ENCODE measurements around the gene RFNG. TPM values are rescaled to one million over a fixed set of nuclear protein-coding genes. Genes with fewer than 3 reads are reported as not detected.

RFNG gene
- total RNA-seq, 2 experiments from 2014 or later = 26.3 to 28.4 TPM

- H3K27me3 Mint-ChIP-seq = peaks cover 2% of the 10 kb centered on the region
- H3K4me1 Mint-ChIP-seq = no peaks in the 10 kb centered on the region
- no peak for DNase-seq
- H3K4me3 Mint-ChIP-seq = no peak overlapping the region
- H3K9me3 Mint-ChIP-seq = no peaks in the 10 kb centered on the region
- ChIA-PET POLR2A (interaction anchor here (1.3 to 3.0 kb wide), 2 partner anchors 9 to 12 kb away, joined by 3 to 14 read pairs; no protein-coding TSS in a partner anchor), CTCF (no interaction called here)
- H3K27ac Mint-ChIP-seq = no peak overlapping the region
- H3K36me3 Mint-ChIP-seq (ENCODE audit: low read depth) = peaks cover 27% of the 10 kb centered on the region
These were observed 26.8 kb upstream of the RFNG start for GRCh38 chr17:82078433-82078832.

GRCh38 chr17:82077617-82078358, 26.2 kb upstream of the RFNG start:
- DNase-seq = no peak
- Mint-ChIP-seq H3K36me3 (ENCODE audit: low read depth) (peaks cover 22% of the 10 kb centered on the region), H3K4me1 (no peaks in the 10 kb centered on the region), H3K27ac (no peak overlapping the region), H3K4me3 (no peak overlapping the region), H3K9me3 (no peaks in the 10 kb centered on the region), H3K27me3 (peaks cover 2% of the 10 kb centered on the region)
- ChIA-PET POLR2A (interaction anchor here (0.7 to 3.0 kb wide), 3 partner anchors 8 to 40 kb away, joined by 3 to 14 read pairs (median 3); partner anchors contain the start of gene DCXR), CTCF (no interaction called here)

- H3K4me1 Mint-ChIP-seq = no peaks in the 10 kb centered on the region
- H3K9me3 Mint-ChIP-seq = no peaks in the 10 kb centered on the region
- peaks cover 16% of the 10 kb centered on the region for H3K36me3 Mint-ChIP-seq (ENCODE audit: low read depth)
- ChIA-PET POLR2A (interaction anchor here (0.7 to 3.0 kb wide), 6 partner anchors 8 to 39 kb away, joined by 3 to 14 read pairs (median 4); partner anchors contain the start of gene DCXR), CTCF (interaction anchor here (1.3 kb wide), 1 partner anchor 39 kb away, joined by 3 read pairs; the partner anchor contains the start of gene DCXR)
- no peak for DNase-seq
- peaks cover 2% of the 10 kb centered on the region for H3K27me3 Mint-ChIP-seq
- H3K27ac Mint-ChIP-seq = no peak overlapping the region
- no peak overlapping the region for H3K4me3 Mint-ChIP-seq
These were observed 25.4 kb upstream of the RFNG start for GRCh38 chr17:82076785-82077591.

- H3K4me3 Mint-ChIP-seq = no peak overlapping the region
- DNase-seq = no peak
- H3K27me3 Mint-ChIP-seq = peaks cover 2% of the 10 kb centered on the region
- ChIA-PET POLR2A (interaction anchor here (1.3 to 3.0 kb wide), 4 partner anchors 10 to 20 kb away, joined by 3 to 14 read pairs (median 4); no protein-coding TSS in a partner anchor), CTCF (interaction anchor here (0.6 to 1.3 kb wide), 2 partner anchors 39 to 545 kb away, joined by 3 to 4 read pairs; partner anchors contain the start of gene DCXR)
- no peak overlapping the region for H3K27ac Mint-ChIP-seq
- no peaks in the 10 kb centered on the region for H3K4me1 Mint-ChIP-seq
- peaks cover 12% of the 10 kb centered on the region for H3K36me3 Mint-ChIP-seq (ENCODE audit: low read depth)
- H3K9me3 Mint-ChIP-seq = no peaks in the 10 kb centered on the region
These were observed 24.6 kb upstream of the RFNG start for GRCh38 chr17:82076018-82076784.

GRCh38 chr17:82073446-82073845, 21.8 kb upstream of the RFNG start:
- DNase-seq = no peak
- peaks cover 3% of the 10 kb centered on the region for H3K36me3 Mint-ChIP-seq (ENCODE audit: low read depth)
- ChIA-PET POLR2A (interaction anchor here (1.2 kb wide), 1 partner anchor 9 kb away, joined by 3 read pairs; no protein-coding TSS in a partner anchor), CTCF (no interaction called here)
- H3K9me3 Mint-ChIP-seq = no peaks in the 10 kb centered on the region
- H3K4me3 Mint-ChIP-seq = no peak overlapping the region
- H3K27ac Mint-ChIP-seq = no peak overlapping the region
- no peaks in the 10 kb centered on the region for H3K4me1 Mint-ChIP-seq
- peaks cover 4% of the 10 kb centered on the region for H3K27me3 Mint-ChIP-seq

- Mint-ChIP-seq H3K36me3 (ENCODE audit: low read depth) (no peaks in the 10 kb centered on the region), H3K4me1 (no peaks in the 10 kb centered on the region), H3K4me3 (no peak overlapping the region), H3K27ac (no peak overlapping the region), H3K27me3 (peaks cover 4% of the 10 kb centered on the region), H3K9me3 (no peaks in the 10 kb centered on the region)
- no peak for DNase-seq
- CTCF ChIA-PET = no interaction called here
- POLR2A ChIA-PET = no interaction called here
These were observed 21.2 kb upstream of the RFNG start for GRCh38 chr17:82072827-82073226.

GRCh38 chr17:82070611-82071010, 19.0 kb upstream of the RFNG start:
- Mint-ChIP-seq H3K4me3 (no peak overlapping the region), H3K9me3 (no peaks in the 10 kb centered on the region), H3K27me3 (peaks cover 4% of the 10 kb centered on the region), H3K4me1 (peaks cover 8% of the 10 kb centered on the region), H3K36me3 (ENCODE audit: low read depth) (no peaks in the 10 kb centered on the region), H3K27ac (no peak overlapping the region)
- POLR2A ChIA-PET = no interaction called here
- CTCF ChIA-PET = interaction anchor here (1.3 kb wide), 1 partner anchor 84 kb away, joined by 4 read pairs; no protein-coding TSS in a partner anchor
- DNase-seq = no peak

- Mint-ChIP-seq H3K9me3 (no peaks in the 10 kb centered on the region), H3K36me3 (ENCODE audit: low read depth) (no peaks in the 10 kb centered on the region), H3K27ac (peak within 1 kb of the TSS; percentile 82), H3K27me3 (peaks cover 2% of the 10 kb centered on the region), H3K4me3 (peak within 1 kb of the TSS; percentile 82), H3K4me1 (peaks cover 17% of the 10 kb centered on the region)
- DNase-seq = peak; percentile 78
- POLR2A ChIA-PET = interaction anchor here (0.7 to 2.3 kb wide), 16 partner anchors 10 to 208 kb away, joined by 3 to 16 read pairs (median 4); partner anchors contain the start of genes CSNK1D and DCXR
- CTCF ChIA-PET = interaction anchor here (1.8 kb wide), 1 partner anchor 28 kb away, joined by 9 read pairs; the partner anchor contains the start of gene DCXR
These were observed 14.2 kb upstream of the RFNG start, which contains the start of gene DUS1L for GRCh38 chr17:82065638-82066303. Gene DUS1L, minus strand, starts transcription at chr17:82065804. Its CDS starts 745 bp downstream, at chr17:82065059.

GRCh38 chr17:82065193-82065637, 13.6 kb upstream of the RFNG start:
- Mint-ChIP-seq H3K9me3 (no peaks in the 10 kb centered on the region), H3K4me1 (peaks cover 17% of the 10 kb centered on the region), H3K4me3 (peak overlapping the region; percentile 67), H3K36me3 (ENCODE audit: low read depth) (peaks cover under 1% of the 10 kb centered on the region), H3K27ac (peak overlapping the region; percentile 26), H3K27me3 (no peaks in the 10 kb centered on the region)
- POLR2A ChIA-PET = interaction anchor here (1.2 to 2.3 kb wide), 9 partner anchors 10 to 209 kb away, joined by 3 to 16 read pairs (median 7); partner anchors contain the start of genes CSNK1D, DCXR and GPS1
- DNase-seq = no peak
- CTCF ChIA-PET = no interaction called here

- no peak for DNase-seq
- H3K27me3 Mint-ChIP-seq = no peaks in the 10 kb centered on the region
- H3K4me3 Mint-ChIP-seq = peak overlapping the region; percentile 67
These were observed 13.0 kb upstream of the RFNG start for GRCh38 chr17:82064433-82065192.

More at GRCh38 chr17:82064433-82065192, 13.0 kb upstream of the RFNG start:
- peak overlapping the region; percentile 26 for H3K27ac Mint-ChIP-seq
- H3K4me1 Mint-ChIP-seq = peaks cover 17% of the 10 kb centered on the region
- peaks cover 3% of the 10 kb centered on the region for H3K36me3 Mint-ChIP-seq (ENCODE audit: low read depth)
- POLR2A ChIA-PET = interaction anchor here (1.0 to 2.3 kb wide), 10 partner anchors 9 to 210 kb away, joined by 3 to 16 read pairs (median 6); partner anchors contain the start of genes CSNK1D, DCXR, FASN and GPS1
- no peaks in the 10 kb centered on the region for H3K9me3 Mint-ChIP-seq
- CTCF ChIA-PET = no interaction called here
